ENCODE data around the gene ZNF473.
A peak's percentile ranks its signal among the peaks of the same experiment; 100 is the strongest.
"Not testable (repeated sequence)": the region's sequence is repeated elsewhere in the genome, so short reads cannot be mapped to it uniquely, and the experiment has no call there.

ZNF473 gene

DNA sequence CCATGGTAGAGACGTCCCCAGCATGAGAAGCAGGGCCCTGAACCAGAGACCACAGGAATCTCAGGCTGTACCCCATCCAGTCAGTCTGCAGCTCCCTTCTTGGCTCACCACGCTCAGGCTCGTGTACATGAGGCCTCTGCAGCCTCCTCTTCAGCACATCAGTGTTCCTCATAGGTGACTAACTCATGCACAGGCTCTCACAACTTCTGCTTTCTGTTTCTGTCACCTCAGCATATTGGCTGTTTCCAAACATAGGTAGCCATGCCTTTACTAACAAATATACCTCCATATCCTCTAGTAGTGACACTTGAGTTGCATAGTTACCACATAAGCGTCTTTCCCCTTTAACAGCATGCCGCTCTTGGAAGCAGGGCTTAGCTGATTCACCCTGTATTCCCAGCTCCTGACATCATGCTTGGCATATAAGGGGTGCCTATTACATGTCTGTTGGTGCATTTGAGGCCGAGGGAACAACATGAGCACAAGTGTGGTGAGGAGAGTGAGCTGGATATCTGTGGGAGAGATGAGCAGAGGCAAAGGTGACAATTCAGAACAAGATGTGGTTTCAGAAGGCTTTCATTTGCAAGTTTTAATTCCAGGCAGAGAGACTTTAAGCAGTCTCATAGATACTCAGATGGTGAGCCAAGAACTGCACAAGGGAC is 16.7 kb downstream of the ZNF473 start:
- ChIA-PET POLR2A (ENCODE audit: low non-redundant PET) (no interaction called here), CTCF (no interaction called here)
- DNase-seq (ENCODE audit: low spot score): no peak
- TF ChIP-seq, protein P1, sequence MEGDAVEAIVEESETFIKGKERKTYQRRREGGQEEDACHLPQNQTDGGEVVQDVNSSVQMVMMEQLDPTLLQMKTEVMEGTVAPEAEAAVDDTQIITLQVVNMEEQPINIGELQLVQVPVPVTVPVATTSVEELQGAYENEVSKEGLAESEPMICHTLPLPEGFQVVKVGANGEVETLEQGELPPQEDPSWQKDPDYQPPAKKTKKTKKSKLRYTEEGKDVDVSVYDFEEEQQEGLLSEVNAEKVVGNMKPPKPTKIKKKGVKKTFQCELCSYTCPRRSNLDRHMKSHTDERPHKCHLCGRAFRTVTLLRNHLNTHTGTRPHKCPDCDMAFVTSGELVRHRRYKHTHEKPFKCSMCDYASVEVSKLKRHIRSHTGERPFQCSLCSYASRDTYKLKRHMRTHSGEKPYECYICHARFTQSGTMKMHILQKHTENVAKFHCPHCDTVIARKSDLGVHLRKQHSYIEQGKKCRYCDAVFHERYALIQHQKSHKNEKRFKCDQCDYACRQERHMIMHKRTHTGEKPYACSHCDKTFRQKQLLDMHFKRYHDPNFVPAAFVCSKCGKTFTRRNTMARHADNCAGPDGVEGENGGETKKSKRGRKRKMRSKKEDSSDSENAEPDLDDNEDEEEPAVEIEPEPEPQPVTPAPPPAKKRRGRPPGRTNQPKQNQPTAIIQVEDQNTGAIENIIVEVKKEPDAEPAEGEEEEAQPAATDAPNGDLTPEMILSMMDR (conservative IDR thresholded peaks at IDR 0.05; ENCODE audit: low read depth): no peak
- no peak overlapping the region for H3K27ac ChIP-seq

DNA sequence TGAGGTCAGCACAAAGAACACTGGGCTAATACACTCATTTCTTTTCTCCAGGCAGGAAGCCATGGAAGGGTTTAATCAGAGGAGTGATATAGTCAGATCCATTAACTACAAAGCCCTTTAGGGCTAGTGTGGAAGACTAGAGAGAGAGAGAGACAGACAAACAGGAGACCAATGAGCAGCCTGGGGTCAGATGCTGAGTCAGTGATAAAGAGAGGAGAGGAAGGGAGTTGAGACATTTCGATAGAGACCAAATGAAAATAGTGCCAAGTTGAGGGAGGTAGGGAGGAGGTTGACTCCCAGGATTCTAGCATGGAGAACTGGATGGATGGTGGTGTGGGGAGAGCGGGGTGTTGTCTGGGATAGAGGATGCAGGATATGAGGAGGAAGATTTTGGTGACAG is 18.2 kb downstream of the ZNF473 start:
- no peak overlapping the region for H3K27ac ChIP-seq
- CTCF ChIA-PET: no interaction called here
- DNase-seq (ENCODE audit: low spot score): no peak
- POLR2A ChIA-PET (ENCODE audit: low non-redundant PET): no interaction called here
- TF ChIP-seq, protein P1 (conservative IDR thresholded peaks at IDR 0.05; ENCODE audit: low read depth): no peak

DNA sequence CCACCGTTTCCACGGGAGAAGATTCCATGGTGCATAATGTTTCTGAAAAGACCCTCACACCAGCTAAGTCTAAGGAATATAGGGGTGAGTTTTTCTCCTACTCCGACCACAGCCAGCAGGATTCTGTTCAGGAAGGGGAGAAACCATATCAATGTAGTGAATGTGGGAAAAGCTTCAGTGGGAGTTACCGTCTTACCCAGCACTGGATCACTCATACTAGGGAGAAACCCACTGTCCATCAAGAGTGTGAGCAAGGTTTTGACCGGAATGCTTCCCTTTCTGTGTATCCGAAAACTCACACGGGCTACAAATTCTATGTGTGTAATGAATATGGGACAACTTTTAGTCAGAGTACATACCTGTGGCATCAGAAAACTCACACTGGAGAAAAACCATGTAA is 19.1 kb downstream of the ZNF473 start:
- H3K27ac ChIP-seq: no peak overlapping the region
- ChIA-PET POLR2A (ENCODE audit: low non-redundant PET) (no interaction called here), CTCF (no interaction called here)
- DNase-seq (ENCODE audit: low spot score): no peak
- TF ChIP-seq, protein P1 (conservative IDR thresholded peaks at IDR 0.05; ENCODE audit: low read depth): no peak

DNA sequence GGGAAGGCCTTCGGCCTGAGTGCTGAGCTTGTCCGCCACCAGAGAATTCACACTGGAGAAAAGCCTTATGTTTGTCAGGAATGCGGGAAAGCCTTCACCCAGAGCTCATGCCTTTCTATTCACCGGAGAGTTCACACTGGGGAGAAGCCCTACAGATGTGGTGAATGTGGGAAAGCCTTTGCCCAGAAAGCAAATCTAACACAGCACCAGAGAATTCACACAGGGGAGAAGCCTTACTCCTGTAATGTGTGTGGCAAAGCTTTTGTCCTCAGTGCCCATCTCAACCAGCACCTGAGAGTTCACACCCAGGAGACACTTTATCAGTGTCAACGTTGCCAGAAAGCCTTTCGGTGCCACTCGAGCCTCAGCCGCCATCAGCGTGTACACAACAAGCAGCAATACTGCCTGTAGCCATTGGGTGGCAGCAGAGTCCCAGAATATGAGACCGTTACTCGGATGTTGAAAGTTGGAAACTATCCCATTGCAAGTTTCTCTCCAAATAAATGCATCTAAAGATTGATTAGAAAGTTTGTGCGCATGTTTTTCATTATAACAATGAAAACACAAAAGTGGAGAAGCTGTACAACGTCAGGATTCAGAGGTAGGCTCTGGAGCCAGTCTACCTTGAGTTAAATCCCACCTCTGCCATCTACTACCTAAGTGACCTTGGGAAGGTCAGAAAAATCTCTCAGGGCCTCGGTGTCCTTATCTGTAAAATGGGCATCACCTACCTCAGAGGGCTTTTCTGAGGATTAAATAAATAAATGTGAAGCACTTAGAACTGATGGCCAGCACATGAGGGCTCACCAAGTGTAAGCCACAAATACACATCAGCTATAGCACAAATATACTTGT is 21.1 kb downstream of the ZNF473 start:
- ChIA-PET CTCF (interaction anchor here (0.7 kb wide), 1 partner anchor 9 kb away, joined by 4 read pairs; no protein-coding TSS in a partner anchor), POLR2A (ENCODE audit: low non-redundant PET) (no interaction called here)
- DNase-seq (ENCODE audit: low spot score): no peak
- no peak overlapping the region for H3K27ac ChIP-seq
- TF ChIP-seq, protein P1 (conservative IDR thresholded peaks at IDR 0.05; ENCODE audit: low read depth): peak; percentile 22; the same call in 1 of the 2 replicates

DNA sequence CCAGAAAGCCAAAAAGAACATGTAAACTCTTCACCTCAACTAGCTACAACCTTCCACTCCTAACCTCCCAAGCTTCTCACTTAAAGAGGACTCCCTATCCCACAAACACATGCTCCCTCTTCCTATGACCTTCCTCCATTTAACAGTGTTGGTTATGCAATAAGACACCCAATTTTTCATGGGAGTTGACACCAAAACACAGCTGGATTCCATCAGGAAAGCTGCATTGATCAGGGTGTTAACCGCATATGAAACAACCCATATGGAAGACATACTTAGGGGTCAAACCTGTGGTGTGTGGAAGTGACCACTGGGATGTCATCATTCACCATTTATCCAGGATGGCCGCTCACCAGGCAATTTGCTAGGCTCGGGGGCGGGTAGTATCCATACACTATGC is 21.9 kb downstream of the ZNF473 start:
- ChIA-PET CTCF (no interaction called here), POLR2A (ENCODE audit: low non-redundant PET) (no interaction called here)
- no peak for DNase-seq (ENCODE audit: low spot score)
- TF ChIP-seq, protein P1 (conservative IDR thresholded peaks at IDR 0.05; ENCODE audit: low read depth): no peak
- no peak overlapping the region for H3K27ac ChIP-seq

DNA sequence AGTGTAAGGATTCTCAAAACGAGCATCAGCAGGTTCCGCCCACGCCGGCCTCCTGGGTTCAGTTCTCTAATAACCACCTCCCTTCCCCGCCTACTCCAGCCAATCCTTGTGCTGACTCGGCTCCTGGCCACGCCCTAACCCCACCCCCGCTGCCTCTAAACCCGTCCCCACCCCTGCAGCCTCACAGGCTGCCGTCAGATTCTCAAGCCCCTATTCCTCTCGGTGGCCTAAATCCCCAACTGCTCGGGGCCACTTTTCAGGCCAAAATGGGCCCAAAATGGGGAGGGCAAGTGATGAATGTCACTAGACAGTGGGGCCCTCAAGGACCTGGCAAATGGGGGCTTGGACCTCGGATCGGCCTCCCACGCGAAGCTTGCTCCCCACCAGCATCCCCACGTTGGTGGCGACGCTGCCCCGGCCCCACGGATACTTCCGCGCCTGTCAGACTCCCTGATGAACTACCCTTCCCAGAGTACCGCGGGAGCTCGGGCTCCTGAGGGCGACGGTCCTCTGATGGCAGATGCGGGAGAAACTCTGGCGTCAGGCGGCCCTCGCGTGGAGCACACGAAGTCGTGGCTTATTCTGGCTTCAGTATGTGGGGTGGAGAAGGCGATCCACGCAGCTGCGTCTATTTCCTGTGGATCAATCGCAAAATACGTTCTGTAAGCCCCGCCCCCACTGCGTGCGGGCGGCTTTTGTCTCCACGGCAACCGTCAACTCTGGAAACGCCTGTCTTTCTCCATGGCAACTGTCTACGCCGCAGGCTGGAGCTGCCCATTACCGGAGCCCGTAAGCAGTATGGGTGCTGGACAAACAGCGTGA is 24.8 kb downstream of the ZNF473 start:
- peak; percentile 79 for DNase-seq (ENCODE audit: low spot score)
- ChIA-PET CTCF (interaction anchor here (0.5 to 0.6 kb wide), 3 partner anchors 16 to 58 kb away, joined by 3 read pairs; no protein-coding TSS in a partner anchor), POLR2A (ENCODE audit: low non-redundant PET) (no interaction called here)
- H3K27ac ChIP-seq: peak overlapping the region; percentile 4; the same call in 1 of the 2 replicates
- TF ChIP-seq, protein P1 (conservative IDR thresholded peaks at IDR 0.05; ENCODE audit: low read depth): no peak

DNA sequence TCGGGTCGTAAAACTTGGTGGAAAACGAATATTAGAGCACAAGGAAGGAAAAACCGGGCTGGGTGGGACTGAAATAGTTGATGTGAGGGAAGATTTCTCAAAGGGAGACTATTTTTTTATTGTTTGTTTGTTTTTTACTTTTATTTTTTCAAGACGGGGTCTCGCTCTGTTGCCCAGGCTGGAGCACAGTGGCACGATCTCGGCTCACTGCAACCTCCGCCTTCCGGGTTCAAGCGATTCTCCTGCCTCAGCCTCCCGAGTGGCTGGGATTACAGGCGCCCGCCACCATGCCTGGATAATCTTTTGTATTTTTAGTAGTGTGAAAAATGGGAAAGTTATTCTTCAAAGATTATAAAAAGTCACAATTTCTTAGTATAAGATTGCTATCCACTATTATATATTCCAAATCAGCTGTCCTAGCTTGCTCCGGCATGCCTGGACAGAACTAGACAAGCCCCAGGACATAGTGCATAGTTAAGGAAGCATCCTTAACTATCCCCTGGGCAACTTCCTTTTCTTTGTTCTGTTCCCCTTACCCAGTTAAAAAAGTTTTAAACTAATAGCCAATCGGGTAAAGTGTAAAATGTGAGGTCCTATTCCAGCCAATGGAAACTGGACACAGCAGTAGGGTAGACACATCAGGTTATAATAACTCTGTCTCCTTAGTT is 25.6 kb downstream of the ZNF473 start:
- POLR2A ChIA-PET (ENCODE audit: low non-redundant PET); DNase-seq (ENCODE audit: low spot score): not testable (repeated sequence)
- CTCF ChIA-PET: interaction anchor here (0.6 kb wide), 1 partner anchor 59 kb away, joined by 3 read pairs; no protein-coding TSS in a partner anchor
- H3K27ac ChIP-seq: peak overlapping the region; percentile 4; the same call in 1 of the 2 replicates
